Inflammatory macrophage treated with lipopolysaccharide for 1 hour (primary cell): ENCODE data around the gene YJU2.
"Not testable (repeated sequence)": the region's sequence is repeated elsewhere in the genome, so short reads cannot be mapped to it uniquely, and the experiment has no call there.

ENCODE experiments used
- DNase-seq, 2 donors: peaks; one replicate each; pipeline ENCODE4 v3.0.0-alpha.2; 2020 to 2022

YJU2 gene

GRCh38 chr19:4229179-4229931 lies 17.5 kb upstream of the YJU2 start, which contains the start of gene EBI3:
TSS of gene EBI3 (plus strand) at chr19:4229523. CDS start at chr19:4229551, 28 bp downstream.
- peak; percentile 94 to 99 for DNase-seq

- not testable (repeated sequence) for DNase-seq
Observed at GRCh38 chr19:4230237-4230636, 16.6 kb upstream of the YJU2 start.

GRCh38 chr19:4231521-4231920 lies 15.4 kb upstream of the YJU2 start:
- DNase-seq = not testable (repeated sequence)

- DNase-seq = not testable (repeated sequence)
Observed at GRCh38 chr19:4232139-4232538, 14.7 kb upstream of the YJU2 start.

GRCh38 chr19:4232614-4233281 lies 14.1 kb upstream of the YJU2 start:
- DNase-seq = no peak

- peak; percentile 29 to 85 for DNase-seq
Observed at GRCh38 chr19:4233282-4233853, 13.5 kb upstream of the YJU2 start.

GRCh38 chr19:4234142-4234861 lies 12.6 kb upstream of the YJU2 start:
- no peak for DNase-seq

- DNase-seq = no peak
Observed at GRCh38 chr19:4234862-4235201, 12.0 kb upstream of the YJU2 start.

GRCh38 chr19:4237510-4237909 lies 9.4 kb upstream of the YJU2 start:
- DNase-seq = not testable (repeated sequence)

- no peak for DNase-seq
Observed at GRCh38 chr19:4238831-4239230, 8.0 kb upstream of the YJU2 start.

- no peak for DNase-seq
Observed at GRCh38 chr19:4241824-4242430, 5.0 kb upstream of the YJU2 start.

GRCh38 chr19:4245938-4246337 lies 942 bp upstream of the YJU2 start:
- not testable (repeated sequence) for DNase-seq

GRCh38 chr19:4256563-4256962 lies 9.7 kb downstream of the YJU2 start:
- DNase-seq = no peak

- DNase-seq = no peak
Observed at GRCh38 chr19:4257025-4257424, 10.1 kb downstream of the YJU2 start.

- DNase-seq = no peak
Observed at GRCh38 chr19:4258181-4258580, 11.3 kb downstream of the YJU2 start.

- DNase-seq = peak; percentile 22 to 26
Observed at GRCh38 chr19:4260613-4261191, 13.8 kb downstream of the YJU2 start.

- DNase-seq = no peak
Observed at GRCh38 chr19:4264812-4265211, 17.9 kb downstream of the YJU2 start.

- DNase-seq = no peak
Observed at GRCh38 chr19:4266253-4267000, 19.5 kb downstream of the YJU2 start.

- DNase-seq = peak; percentile 47 to 65
Observed at GRCh38 chr19:4267101-4267900, 20.4 kb downstream of the YJU2 start.

- no peak for DNase-seq
Observed at GRCh38 chr19:4267901-4268815, 21.3 kb downstream of the YJU2 start.
